Mesothelial cell of epicardium (in vitro differentiated cells): ENCODE measurements around the gene CEP250. TPM values are rescaled to one million over a fixed set of nuclear protein-coding genes. Genes with fewer than 3 reads are reported as not detected.
A peak's percentile ranks its signal among the peaks of the same experiment; 100 is the strongest.

Experiments used
- DNase-seq, 2 experiments: peaks; one replicate each; pipeline ENCODE4 v3.0.0; 2021; ENCODE audit warnings: low spot score in 2 of 2; ENCODE audit not compliant: unreplicated experiment in 2 of 2
- H3K27ac Mint-ChIP-seq: 2 replicates; pipeline ENCODE4 v1.8.0; 2021; ENCODE audit warnings: mixed read lengths
- H3K27me3 Mint-ChIP-seq: 2 replicates; pipeline ENCODE4 v1.8.0; 2021; ENCODE audit warnings: low read depth, mixed read lengths
- H3K36me3 Mint-ChIP-seq: 2 replicates; pipeline ENCODE4 v1.8.0; 2021; ENCODE audit warnings: mixed read lengths
- H3K4me1 Mint-ChIP-seq: 2 replicates; pipeline ENCODE4 v1.8.0; 2021; ENCODE audit warnings: mixed read lengths
- H3K4me3 Mint-ChIP-seq: 2 replicates; pipeline ENCODE4 v1.8.0; 2021; ENCODE audit warnings: mild to moderate bottlenecking, moderate library complexity, mixed read lengths
- H3K9me3 Mint-ChIP-seq: 2 replicates; pipeline ENCODE4 v1.8.0; 2021; ENCODE audit warnings: mixed read lengths
- CTCF ChIP-seq: fragments of 200-600 bp; sonication (generic); IDR thresholded peaks from one replicate; pipeline ENCODE4 v1.5.0; 2021; ENCODE audit warnings: antibody characterized with exemption; ENCODE audit not compliant: unreplicated experiment
- total RNA-seq: library from RNA; stranded (reverse); gene quantifications from 3 replicates; pipeline ENCODE4 v1.2.1, GENCODE V29; 2021

The CEP250 gene
- total RNA-seq, 1 donor from 2014 or later, result 65.5 TPM

GRCh38 chr20:35421322-35421721 is 34.1 kb upstream of the CEP250 start:
- no peaks in the 10 kb centered on the region for H3K9me3 Mint-ChIP-seq
- H3K27ac Mint-ChIP-seq, result no peak overlapping the region
- no peak overlapping the region for H3K4me3 Mint-ChIP-seq
- TF ChIP-seq CTCF, result no peak
- peaks cover 28% of the 10 kb centered on the region for H3K27me3 Mint-ChIP-seq
- no peak for DNase-seq
- H3K36me3 Mint-ChIP-seq, result no peaks in the 10 kb centered on the region
- no peaks in the 10 kb centered on the region for H3K4me1 Mint-ChIP-seq

- Mint-ChIP-seq H3K4me3 (no peak overlapping the region), H3K27me3 (no peaks in the 10 kb centered on the region), H3K36me3 (no peaks in the 10 kb centered on the region), H3K27ac (peak overlapping the region; percentile 56), H3K9me3 (no peaks in the 10 kb centered on the region), H3K4me1 (peaks cover 13% of the 10 kb centered on the region)
- no peak for TF ChIP-seq CTCF
- no peak for DNase-seq
Measured at GRCh38 chr20:35431621-35432429, 23.6 kb upstream of the CEP250 start.

GRCh38 chr20:35432430-35432735 is 23.0 kb upstream of the CEP250 start:
- H3K4me3 Mint-ChIP-seq, result no peak overlapping the region
- H3K36me3 Mint-ChIP-seq, result no peaks in the 10 kb centered on the region
- H3K9me3 Mint-ChIP-seq, result no peaks in the 10 kb centered on the region
- no peak overlapping the region for H3K27ac Mint-ChIP-seq
- DNase-seq, result no peak
- peaks cover 17% of the 10 kb centered on the region for H3K4me1 Mint-ChIP-seq
- no peaks in the 10 kb centered on the region for H3K27me3 Mint-ChIP-seq
- TF ChIP-seq CTCF, result no peak

GRCh38 chr20:35433337-35433736 is 22.1 kb upstream of the CEP250 start:
- DNase-seq, result no peak
- Mint-ChIP-seq H3K4me1 (peaks cover 25% of the 10 kb centered on the region), H3K9me3 (no peaks in the 10 kb centered on the region), H3K27me3 (no peaks in the 10 kb centered on the region), H3K4me3 (no peak overlapping the region), H3K36me3 (no peaks in the 10 kb centered on the region), H3K27ac (no peak overlapping the region)
- TF ChIP-seq CTCF, result no peak

- H3K4me1 Mint-ChIP-seq, result peaks cover 34% of the 10 kb centered on the region
- TF ChIP-seq CTCF, result no peak
- H3K9me3 Mint-ChIP-seq, result no peaks in the 10 kb centered on the region
- DNase-seq, result no peak
- H3K27ac Mint-ChIP-seq, result no peak overlapping the region
- H3K27me3 Mint-ChIP-seq, result no peaks in the 10 kb centered on the region
- H3K4me3 Mint-ChIP-seq, result no peak overlapping the region
- no peaks in the 10 kb centered on the region for H3K36me3 Mint-ChIP-seq
Measured at GRCh38 chr20:35434085-35435005, 21.1 kb upstream of the CEP250 start.
